ENCODE measurements around the gene SPATS1. TPM values are rescaled to one million over a fixed set of nuclear protein-coding genes. Genes with fewer than 3 reads are reported as not detected.

Gene SPATS1
- total RNA-seq (not detected), polyA plus RNA-seq (not detected)

GRCh38 chr6:44342489-44342888 is at the start of gene SPATS1:
TSS of gene SPATS1 (plus strand) at chr6:44342650. CDS start at chr6:44343096, 446 bp downstream.
- Histone ChIP-seq H3K4me1 (ENCODE audit: insufficient read depth, low read length) (no peaks in the 10 kb centered on the region), H3K36me3 (ENCODE audit: insufficient read depth, low read length) (no peaks in the 10 kb centered on the region), H3K27ac (ENCODE audit: low read depth, low read length) (no peak within 1 kb of the TSS), H3K4me3 (ENCODE audit: low read length) (no peak within 1 kb of the TSS), H3K9me3 (ENCODE audit: low read length) (no peaks in the 10 kb centered on the region), H3K27me3 (ENCODE audit: insufficient read depth, low read length, poor library complexity, severe bottlenecking) (peaks cover 27% of the 10 kb centered on the region)
- H3K9me3 Mint-ChIP-seq, result no peaks in the 10 kb centered on the region
- DNase-seq, result no peak
- ChIA-PET CTCF (interaction anchor here (1.3 to 1.8 kb wide), 2 partner anchors 9 to 225 kb away, joined by 4 to 5 read pairs; no protein-coding TSS in a partner anchor), POLR2A (no interaction called here)
- no peak within 1 kb of the TSS for H3K27ac Mint-ChIP-seq
- no peaks in the 10 kb centered on the region for H3K4me1 Mint-ChIP-seq
- no peaks in the 10 kb centered on the region for H3K36me3 Mint-ChIP-seq
- peaks cover 29 to 48% of the 10 kb centered on the region in 2 donors for H3K27me3 Mint-ChIP-seq
- no peak within 1 kb of the TSS for H3K4me3 Mint-ChIP-seq

- H3K9me3 ChIP-seq (ENCODE audit: low read length), result no peaks in the 10 kb centered on the region
- CTCF ChIA-PET, result interaction anchor here (1.5 to 2.4 kb wide), 3 partner anchors 12 to 120 kb away, joined by 3 to 7 read pairs (median 4); partner anchors contain the start of gene AARS2
- H3K4me1 Mint-ChIP-seq, result peaks cover 0 to 12% (median 1%) of the 10 kb centered on the region in 3 donors
- H3K27ac Mint-ChIP-seq, result no peak overlapping the region
- H3K4me3 Mint-ChIP-seq, result no peak overlapping the region
- POLR2A ChIA-PET, result interaction anchor here (0.7 kb wide), 2 partner anchors 11 to 174 kb away, joined by 3 to 8 read pairs; no protein-coding TSS in a partner anchor
- no peaks in the 10 kb centered on the region for H3K9me3 Mint-ChIP-seq
- H3K36me3 ChIP-seq (ENCODE audit: insufficient read depth, low read length), result no peaks in the 10 kb centered on the region
- peaks cover 7% of the 10 kb centered on the region for H3K4me1 ChIP-seq (ENCODE audit: insufficient read depth, low read length)
- peaks cover 41% of the 10 kb centered on the region for H3K27me3 ChIP-seq (ENCODE audit: insufficient read depth, low read length, poor library complexity, severe bottlenecking)
- H3K27ac ChIP-seq (ENCODE audit: low read depth, low read length), result no peak overlapping the region
- H3K27me3 Mint-ChIP-seq, result peaks cover 66 to 83% of the 10 kb centered on the region in 2 donors
- DNase-seq, result peak in 1 of 5 donors; percentile 4
- H3K36me3 Mint-ChIP-seq, result peaks cover 0 to 4% (median 0%) of the 10 kb centered on the region in 3 donors
- H3K4me3 ChIP-seq (ENCODE audit: low read length), result no peak overlapping the region
These were observed 49.6 kb upstream of the SPATS1 start for GRCh38 chr6:44292661-44293365.

GRCh38 chr6:44294832-44295791 is 47.3 kb upstream of the SPATS1 start:
- Histone ChIP-seq H3K9me3 (ENCODE audit: low read length) (no peaks in the 10 kb centered on the region), H3K4me3 (ENCODE audit: low read length) (no peak overlapping the region), H3K27me3 (ENCODE audit: insufficient read depth, low read length, poor library complexity, severe bottlenecking) (peaks cover 41% of the 10 kb centered on the region), H3K36me3 (ENCODE audit: insufficient read depth, low read length) (no peaks in the 10 kb centered on the region), H3K27ac (ENCODE audit: low read depth, low read length) (no peak overlapping the region), H3K4me1 (ENCODE audit: insufficient read depth, low read length) (peaks cover 7% of the 10 kb centered on the region)
- Mint-ChIP-seq H3K36me3 (peaks cover 0 to 4% (median 1%) of the 10 kb centered on the region in 3 donors), H3K27me3 (peaks cover 53 to 67% of the 10 kb centered on the region in 2 donors), H3K4me1 (peaks cover 0 to 19% (median 8%) of the 10 kb centered on the region in 3 donors), H3K9me3 (no peaks in the 10 kb centered on the region), H3K4me3 (no peak overlapping the region), H3K27ac (peak overlapping the region in 1 of 8 donors; percentile 29)
- DNase-seq, result peak in 1 of 5 donors; percentile 36
- POLR2A ChIA-PET, result no interaction called here
- CTCF ChIA-PET, result interaction anchor here (0.7 to 2.8 kb wide), 6 partner anchors 11 to 216 kb away, joined by 3 to 16 read pairs (median 4); partner anchors contain the start of genes AARS2 and SLC35B2

GRCh38 chr6:44297063-44298038 is 45.1 kb upstream of the SPATS1 start:
- H3K4me1 Mint-ChIP-seq, result peaks cover 0 to 19% (median 8%) of the 10 kb centered on the region in 3 donors
- peaks cover 40 to 45% of the 10 kb centered on the region in 2 donors for H3K27me3 Mint-ChIP-seq
- peak overlapping the region in 6 of 7 donors; percentile 41 to 69 (median 59) for H3K4me3 Mint-ChIP-seq
- Histone ChIP-seq H3K27ac (ENCODE audit: low read depth, low read length) (no peak overlapping the region), H3K36me3 (ENCODE audit: insufficient read depth, low read length) (peaks cover 14% of the 10 kb centered on the region), H3K4me1 (ENCODE audit: insufficient read depth, low read length) (peaks cover 7% of the 10 kb centered on the region), H3K4me3 (ENCODE audit: low read length) (peak overlapping the region; percentile 47), H3K9me3 (ENCODE audit: low read length) (no peaks in the 10 kb centered on the region), H3K27me3 (ENCODE audit: insufficient read depth, low read length, poor library complexity, severe bottlenecking) (peaks cover 37% of the 10 kb centered on the region)
- POLR2A ChIA-PET, result no interaction called here
- peak in 2 of 5 donors; percentile 29 to 43 for DNase-seq
- no peaks in the 10 kb centered on the region for H3K9me3 Mint-ChIP-seq
- H3K27ac Mint-ChIP-seq, result no peak overlapping the region
- H3K36me3 Mint-ChIP-seq, result peaks cover 4 to 24% (median 4%) of the 10 kb centered on the region in 3 donors
- CTCF ChIA-PET, result interaction anchor here (1.3 to 2.8 kb wide), 5 partner anchors 9 to 29 kb away, joined by 3 to 16 read pairs (median 7); partner anchors contain the start of gene AARS2

- Histone ChIP-seq H3K27ac (ENCODE audit: low read depth, low read length) (no peak overlapping the region), H3K4me1 (ENCODE audit: insufficient read depth, low read length) (peaks cover 7% of the 10 kb centered on the region), H3K4me3 (ENCODE audit: low read length) (no peak overlapping the region), H3K27me3 (ENCODE audit: insufficient read depth, low read length, poor library complexity, severe bottlenecking) (peaks cover 30% of the 10 kb centered on the region), H3K9me3 (ENCODE audit: low read length) (no peaks in the 10 kb centered on the region), H3K36me3 (ENCODE audit: insufficient read depth, low read length) (peaks cover 23% of the 10 kb centered on the region)
- POLR2A ChIA-PET, result no interaction called here
- no peak for DNase-seq
- H3K4me3 Mint-ChIP-seq, result peak overlapping the region in 5 of 7 donors; percentile 38 to 60 (median 49)
- peaks cover 33 to 36% of the 10 kb centered on the region in 2 donors for H3K27me3 Mint-ChIP-seq
- H3K36me3 Mint-ChIP-seq, result peaks cover 4 to 33% (median 4%) of the 10 kb centered on the region in 3 donors
- no peak overlapping the region for H3K27ac Mint-ChIP-seq
- H3K4me1 Mint-ChIP-seq, result peaks cover 0 to 19% (median 8%) of the 10 kb centered on the region in 3 donors
- CTCF ChIA-PET, result interaction anchor here (1.1 to 1.5 kb wide), 3 partner anchors 11 to 30 kb away, joined by 3 to 7 read pairs (median 7); no protein-coding TSS in a partner anchor
- H3K9me3 Mint-ChIP-seq, result no peaks in the 10 kb centered on the region
These were observed 44.2 kb upstream of the SPATS1 start for GRCh38 chr6:44298055-44298803.

- H3K4me1 ChIP-seq (ENCODE audit: insufficient read depth, low read length), result peaks cover 7% of the 10 kb centered on the region
- DNase-seq, result no peak
- Mint-ChIP-seq H3K27me3 (peaks cover 28 to 30% of the 10 kb centered on the region in 2 donors), H3K9me3 (no peaks in the 10 kb centered on the region), H3K27ac (peak overlapping the region in 1 of 8 donors; percentile 48), H3K36me3 (peaks cover 0 to 39% (median 5%) of the 10 kb centered on the region in 3 donors), H3K4me1 (peaks cover 0 to 19% (median 8%) of the 10 kb centered on the region in 3 donors), H3K4me3 (peak overlapping the region in 4 of 7 donors; percentile 5 to 58 (median 22))
- H3K4me3 ChIP-seq (ENCODE audit: low read length), result no peak overlapping the region
- no peak overlapping the region for H3K27ac ChIP-seq (ENCODE audit: low read depth, low read length)
- H3K36me3 ChIP-seq (ENCODE audit: insufficient read depth, low read length), result peaks cover 29% of the 10 kb centered on the region
- H3K27me3 ChIP-seq (ENCODE audit: insufficient read depth, low read length, poor library complexity, severe bottlenecking), result peaks cover 26% of the 10 kb centered on the region
- POLR2A ChIA-PET, result no interaction called here
- CTCF ChIA-PET, result interaction anchor here (1.1 to 1.5 kb wide), 4 partner anchors 10 to 31 kb away, joined by 3 to 7 read pairs (median 6); partner anchors contain the start of gene AARS2
- H3K9me3 ChIP-seq (ENCODE audit: low read length), result no peaks in the 10 kb centered on the region
These were observed 43.6 kb upstream of the SPATS1 start for GRCh38 chr6:44298864-44299263.
